ENCODE results near the gene CSNK1A1. TPM values are rescaled to one million over a fixed set of nuclear protein-coding genes. Genes with fewer than 3 reads are reported as not detected.

The CSNK1A1 gene
- total and polyA plus RNA-seq, 2 donors from 2014 or later = 63.9 to 221 TPM

- H3K4me3 ChIP-seq (ENCODE audit: low read length in 3 of 3) = no peak overlapping the region
Measured at GRCh38 chr5:149528281-149529060, 22.8 kb downstream of the CSNK1A1 start.

DNA sequence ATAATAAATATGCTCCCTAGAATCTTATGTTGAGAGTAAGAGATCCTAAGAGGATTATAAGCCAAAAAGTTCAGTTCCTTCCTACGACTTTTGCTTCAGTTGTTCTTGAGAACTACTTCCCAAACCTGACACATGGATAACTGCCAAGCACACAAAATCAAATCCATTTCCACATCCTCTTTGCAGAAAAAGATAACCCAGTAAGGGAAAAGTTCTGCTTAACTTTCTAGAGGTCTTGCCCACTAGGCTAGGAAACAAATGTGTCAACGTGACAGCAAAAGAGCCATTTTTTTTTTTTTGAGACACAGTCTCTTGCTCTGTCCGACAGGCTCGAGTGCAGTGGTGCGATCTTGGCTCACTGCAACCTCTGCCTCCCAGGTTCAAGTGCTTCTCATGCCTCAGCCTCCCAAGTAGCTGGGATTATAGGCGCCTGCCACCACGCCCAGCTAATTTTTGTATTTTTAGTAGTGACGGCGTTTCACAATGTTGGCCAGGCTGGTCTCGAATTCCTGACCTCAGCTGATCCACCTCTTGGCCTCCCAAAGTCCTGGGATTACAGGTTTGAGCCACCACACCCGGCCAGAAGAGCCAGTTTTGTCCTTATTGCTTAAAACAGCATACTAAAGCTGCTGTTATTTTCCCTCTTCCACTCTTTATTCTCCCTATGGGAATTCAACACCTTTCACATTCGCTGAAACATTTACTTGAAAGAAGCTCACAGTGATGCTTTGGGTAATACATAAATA, 24.2 kb downstream of the CSNK1A1 start:
- Histone ChIP-seq H3K4me3 (ENCODE audit: low read length in 3 of 3) (no peak overlapping the region), H3K9ac (ENCODE audit: low read length in 3 of 3) (no peak overlapping the region), H3K27me3 (ENCODE audit: control insufficient read depth, insufficient read depth, low read length) (no peaks in the 10 kb centered on the region), H3K4me1 (ENCODE audit: control insufficient read depth in 2 of 3, insufficient read depth in 2 of 3, low read depth in 1 of 3, low read length in 3 of 3) (peaks cover 0 to 35% (median 21%) of the 10 kb centered on the region in 3 donors), H3K9me3 (ENCODE audit: control insufficient read depth in 2 of 3, insufficient read depth in 1 of 3, low read length in 3 of 3) (no peaks in the 10 kb centered on the region), H3K27ac (ENCODE audit: low read depth in 2 of 2, low read length in 2 of 2) (no peak overlapping the region), H3K36me3 (ENCODE audit: control insufficient read depth in 2 of 3, insufficient read depth in 3 of 3, low read length in 3 of 3) (peaks cover 3 to 28% (median 4%) of the 10 kb centered on the region in 3 donors)
- DNase-seq (peak in 1 of 5 donors; percentile 22), FAIRE-seq (no peak)
- intact Hi-C loops (cut with DNase I) = no loop called here
- TF ChIP-seq, protein P1, sequence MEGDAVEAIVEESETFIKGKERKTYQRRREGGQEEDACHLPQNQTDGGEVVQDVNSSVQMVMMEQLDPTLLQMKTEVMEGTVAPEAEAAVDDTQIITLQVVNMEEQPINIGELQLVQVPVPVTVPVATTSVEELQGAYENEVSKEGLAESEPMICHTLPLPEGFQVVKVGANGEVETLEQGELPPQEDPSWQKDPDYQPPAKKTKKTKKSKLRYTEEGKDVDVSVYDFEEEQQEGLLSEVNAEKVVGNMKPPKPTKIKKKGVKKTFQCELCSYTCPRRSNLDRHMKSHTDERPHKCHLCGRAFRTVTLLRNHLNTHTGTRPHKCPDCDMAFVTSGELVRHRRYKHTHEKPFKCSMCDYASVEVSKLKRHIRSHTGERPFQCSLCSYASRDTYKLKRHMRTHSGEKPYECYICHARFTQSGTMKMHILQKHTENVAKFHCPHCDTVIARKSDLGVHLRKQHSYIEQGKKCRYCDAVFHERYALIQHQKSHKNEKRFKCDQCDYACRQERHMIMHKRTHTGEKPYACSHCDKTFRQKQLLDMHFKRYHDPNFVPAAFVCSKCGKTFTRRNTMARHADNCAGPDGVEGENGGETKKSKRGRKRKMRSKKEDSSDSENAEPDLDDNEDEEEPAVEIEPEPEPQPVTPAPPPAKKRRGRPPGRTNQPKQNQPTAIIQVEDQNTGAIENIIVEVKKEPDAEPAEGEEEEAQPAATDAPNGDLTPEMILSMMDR (IDR thresholded peaks at IDR 0.05; ENCODE audit: borderline replicate concordance, extremely low read depth, insufficient read depth) = no peak

More at GRCh38 chr5:149528281-149529060, 22.8 kb downstream of the CSNK1A1 start:
- no peak for FAIRE-seq
- no peak for DNase-seq
- H3K36me3 ChIP-seq (ENCODE audit: control insufficient read depth in 2 of 3, insufficient read depth in 3 of 3, low read length in 3 of 3) = peaks cover 3 to 14% (median 4%) of the 10 kb centered on the region in 3 donors
- intact Hi-C loops (cut with DNase I) = no loop called here
- no peak overlapping the region for H3K9ac ChIP-seq (ENCODE audit: low read length in 3 of 3)
- no peaks in the 10 kb centered on the region for H3K9me3 ChIP-seq (ENCODE audit: control insufficient read depth in 2 of 3, insufficient read depth in 1 of 3, low read length in 3 of 3)
- H3K27ac ChIP-seq (ENCODE audit: low read depth in 2 of 2, low read length in 2 of 2) = no peak overlapping the region
- TF ChIP-seq, protein P1 (IDR thresholded peaks at IDR 0.05; ENCODE audit: borderline replicate concordance, extremely low read depth, insufficient read depth) = no peak
- H3K4me1 ChIP-seq (ENCODE audit: control insufficient read depth in 2 of 3, insufficient read depth in 2 of 3, low read depth in 1 of 3, low read length in 3 of 3) = peaks cover 0 to 35% (median 21%) of the 10 kb centered on the region in 3 donors
- H3K27me3 ChIP-seq (ENCODE audit: control insufficient read depth, insufficient read depth, low read length) = no peaks in the 10 kb centered on the region

GRCh38 chr5:149521739-149522685, 29.2 kb downstream of the CSNK1A1 start:
- Histone ChIP-seq H3K4me1 (ENCODE audit: control insufficient read depth in 2 of 3, insufficient read depth in 2 of 3, low read depth in 1 of 3, low read length in 3 of 3) (peaks cover 0 to 42% (median 10%) of the 10 kb centered on the region in 3 donors), H3K27ac (ENCODE audit: low read depth in 2 of 2, low read length in 2 of 2) (no peak overlapping the region), H3K4me3 (ENCODE audit: low read length in 3 of 3) (no peak overlapping the region), H3K9me3 (ENCODE audit: control insufficient read depth in 2 of 3, insufficient read depth in 1 of 3, low read length in 3 of 3) (no peaks in the 10 kb centered on the region), H3K27me3 (ENCODE audit: control insufficient read depth, insufficient read depth, low read length) (no peaks in the 10 kb centered on the region), H3K9ac (ENCODE audit: low read length in 3 of 3) (no peak overlapping the region), H3K36me3 (ENCODE audit: control insufficient read depth in 2 of 3, insufficient read depth in 3 of 3, low read length in 3 of 3) (peaks cover 3 to 28% (median 4%) of the 10 kb centered on the region in 3 donors)
- TF ChIP-seq, protein P1 (IDR thresholded peaks at IDR 0.05; ENCODE audit: borderline replicate concordance, extremely low read depth, insufficient read depth) = no peak
- intact Hi-C loops (cut with DNase I) = no loop called here
- FAIRE-seq (no peak), DNase-seq (no peak)

Data from kidney (tissue), 14 donors.